PC-3 (cell line): ENCODE data around the gene EPB41L4B. TPM values are rescaled to one million over a fixed set of nuclear protein-coding genes. Genes with fewer than 3 reads are reported as not detected.

Experiments used
- ATAC-seq: fragments of 200-7000 bp; cut with Tn5 transposase; 2 replicates; pipeline ENCODE4 v1.9.1; 2020; ENCODE audit warnings: mild to moderate bottlenecking, moderate library complexity
- BruUV-seq: library from RNA; stranded (reverse); fragments of 400-500 nt; replicated peaks from 2 replicates; lab custom pipeline; 2021; lab: Mats Ljungman, UMichigan
- CTCF ChIA-PET: fragments of 300-600 bp; sonication (Branson Sonifier 250); formaldehyde crosslinking; loops from one replicate; lab custom pipeline; 2022; ENCODE audit warnings: antibody characterized with exemption; lab: Charles Lee
- POLR2A ChIA-PET: fragments of 300-600 bp; sonication (Branson Sonifier 250); formaldehyde crosslinking; loops from one replicate; lab custom pipeline; 2022; ENCODE audit warnings: antibody characterized with exemption; ENCODE audit not compliant: unreplicated experiment; lab: Charles Lee
- DNase-seq: peaks from one replicate; pipeline ENCODE4 v3.0.0-alpha.2; 2015
- H2AFZ ChIP-seq: fragments of 300-600 bp; sonication (generic); 2 replicates; pipeline ENCODE4 v1.6.0; 2016; ENCODE audit warnings: antibody characterized with exemption, low read length
- H3F3A ChIP-seq: fragments of 300-600 bp; sonication (generic); one replicate; pipeline ENCODE4 v1.6.0; 2017; ENCODE audit warnings: antibody characterized with exemption, low read length, control low read depth, mild to moderate bottlenecking; ENCODE audit not compliant: unreplicated experiment
- H3K27ac ChIP-seq: fragments of 300-600 bp; sonication (generic); 2 replicates; pipeline ENCODE4 v1.5.1; 2016; ENCODE audit warnings: mild to moderate bottlenecking, low read length
- H3K27me3 ChIP-seq: fragments of 300-600 bp; sonication (generic); 2 replicates; pipeline ENCODE4 v1.6.1; 2016; ENCODE audit warnings: low read length, mixed read lengths
- H3K36me3 ChIP-seq: fragments of 300-600 bp; sonication (generic); 2 replicates; pipeline ENCODE4 v1.6.1; 2016; ENCODE audit warnings: low read depth, mixed run types, low read length, mixed read lengths
- H3K4me1 ChIP-seq: fragments of 300-600 bp; sonication (generic); 2 replicates; pipeline ENCODE4 v1.5.1; 2016; ENCODE audit warnings: low read length; ENCODE audit not compliant: insufficient read depth
- H3K4me2 ChIP-seq: fragments of 300-600 bp; sonication (generic); 2 replicates; pipeline ENCODE4 v1.6.0; 2016; ENCODE audit warnings: low read length
- H3K4me3 ChIP-seq: fragments of 300-600 bp; sonication (generic); 2 replicates; pipeline ENCODE4 v1.5.1; 2016; ENCODE audit warnings: mild to moderate bottlenecking, low read length, mixed read lengths
- H3K79me2 ChIP-seq: fragments of 300-600 bp; sonication (generic); 2 replicates; pipeline ENCODE4 v1.6.1; 2017; ENCODE audit warnings: low read length, mixed read lengths
- H3K9ac ChIP-seq: fragments of 300-600 bp; sonication (generic); 2 replicates; pipeline ENCODE4 v1.6.0; 2016; ENCODE audit warnings: mild to moderate bottlenecking, low read length
- H3K9me2 ChIP-seq: fragments of 300-600 bp; sonication (generic); replicated peaks from 2 replicates; pipeline ENCODE4 v1.6.1; 2016; ENCODE audit warnings: mixed run types, low read length, mixed read lengths
- H3K9me3 ChIP-seq: fragments of 300-600 bp; sonication (generic); 2 replicates; pipeline ENCODE4 v1.6.1; 2016; ENCODE audit warnings: low read length, mixed read lengths
- H4K20me1 ChIP-seq: fragments of 300-600 bp; sonication (generic); 2 replicates; pipeline ENCODE4 v1.6.1; 2016; ENCODE audit warnings: low read length, mixed read lengths
- CTCF ChIP-seq: fragments of 300-600 bp; sonication (generic); conservative IDR thresholded peaks from 2 replicates; pipeline ENCODE4 v1.5.1; 2017; ENCODE audit warnings: antibody characterized with exemption, low read depth, mild to moderate bottlenecking, low read length
- EZH2 ChIP-seq: fragments of 300-600 bp; sonication (generic); IDR thresholded peaks from one replicate; pipeline ENCODE4 v1.6.1; 2017; ENCODE audit warnings: antibody characterized with exemption, mild to moderate bottlenecking, low read length; ENCODE audit not compliant: unreplicated experiment
- EZH2phosphoT487 ChIP-seq: fragments of 300-600 bp; sonication (generic); IDR thresholded peaks from 2 replicates; pipeline ENCODE4 v1.6.1; 2018; ENCODE audit warnings: mild to moderate bottlenecking, antibody characterized with exemption, low read length, borderline replicate concordance
- intact Hi-C: fragments of 100-400 bp; cut with micrococcal nuclease; formaldehyde crosslinking; loops from 2 replicates; pipeline ENCODE4 v1.9.0; 2023
- total RNA-seq: library from RNA; depleted of rRNA; stranded (reverse); fragments of >200 nt; gene quantifications from 2 replicates; pipeline ENCODE4 v1.2.3, GENCODE V29; 2014

EPB41L4B gene
- total RNA-seq, 1 experiment from 2014 or later: 11.2 TPM

GRCh38 chr9:109329638-109330258 is 8.9 kb upstream of the EPB41L4B start:
- H3K79me2 ChIP-seq: no peaks in the 10 kb centered on the region
- H3K4me3 ChIP-seq: peak overlapping the region; percentile 10; the same call in 1 of the 2 replicates
- ChIA-PET CTCF (no interaction called here), POLR2A (no interaction called here)
- H3K9me3 ChIP-seq: no peaks in the 10 kb centered on the region
- DNase-seq (no peak), ATAC-seq (peak; percentile 11)
- peaks cover 49% of the 10 kb centered on the region for H3K4me1 ChIP-seq
- peak overlapping the region; percentile 61 for H3K4me2 ChIP-seq
- no peaks in the 10 kb centered on the region for H3K36me3 ChIP-seq
- BruUV-seq: no TSS peak
- no peaks in the 10 kb centered on the region for H3F3A ChIP-seq
- H3K27me3 ChIP-seq: no peaks in the 10 kb centered on the region
- no peaks in the 10 kb centered on the region for H4K20me1 ChIP-seq
- H2AFZ ChIP-seq: peak overlapping the region; percentile 69
- peak overlapping the region; percentile 82 for H3K27ac ChIP-seq
- peak overlapping the region; percentile 59 for H3K9ac ChIP-seq
- TF ChIP-seq CTCF (no peak), EZH2 (no peak), EZH2phosphoT487 (no peak)
- H3K9me2 ChIP-seq: no peaks in the 10 kb centered on the region
- intact Hi-C loops: no loop called here

- intact Hi-C loops: no loop called here
- no peaks in the 10 kb centered on the region for H3K79me2 ChIP-seq
- H3K27ac ChIP-seq: peak overlapping the region; percentile 82
- no peaks in the 10 kb centered on the region for H3K9me3 ChIP-seq
- no peaks in the 10 kb centered on the region for H3K36me3 ChIP-seq
- peak overlapping the region; percentile 17; the same call in 1 of the 2 replicates for H3K4me3 ChIP-seq
- TSS peak; percentile 91 for BruUV-seq
- no peaks in the 10 kb centered on the region for H3F3A ChIP-seq
- DNase-seq (peak; percentile 81), ATAC-seq (peak; percentile 88)
- CTCF ChIA-PET: no interaction called here
- H3K27me3 ChIP-seq: no peaks in the 10 kb centered on the region
- H3K9me2 ChIP-seq: no peaks in the 10 kb centered on the region
- H3K9ac ChIP-seq: peak overlapping the region; percentile 59
- H3K4me2 ChIP-seq: peak overlapping the region; percentile 61
- H2AFZ ChIP-seq: peak overlapping the region; percentile 69
- TF ChIP-seq EZH2 (no peak), EZH2phosphoT487 (no peak), CTCF (no peak)
- POLR2A ChIA-PET: no interaction called here
- no peaks in the 10 kb centered on the region for H4K20me1 ChIP-seq
- H3K4me1 ChIP-seq: peaks cover 49% of the 10 kb centered on the region
Measured at GRCh38 chr9:109328978-109329637, 8.2 kb upstream of the EPB41L4B start.

DNA sequence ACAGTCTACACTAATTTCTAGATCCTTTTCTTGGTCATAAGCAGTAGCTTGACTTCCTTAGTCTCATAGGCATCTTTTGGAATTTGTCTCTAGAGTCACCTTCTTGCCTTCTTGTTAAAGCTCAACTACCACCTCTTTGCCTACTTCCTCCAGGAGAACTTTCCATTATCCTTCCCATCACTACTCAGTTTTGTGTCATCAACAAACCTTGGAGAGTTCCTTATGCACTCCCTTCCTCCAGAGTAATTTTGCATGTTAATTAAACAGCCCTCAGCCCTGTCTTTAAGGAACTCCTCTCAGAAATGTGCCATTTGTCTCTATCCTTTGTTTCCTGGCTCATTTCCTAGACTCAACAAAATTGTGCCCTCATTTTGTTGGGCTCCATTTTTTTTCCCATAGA is 4.2 kb upstream of the EPB41L4B start:
- Histone ChIP-seq H3K9me2 (no peaks in the 10 kb centered on the region), H3K79me2 (no peaks in the 10 kb centered on the region), H3K9ac (no peak overlapping the region), H3K36me3 (no peaks in the 10 kb centered on the region), H2AFZ (no peak overlapping the region), H3K9me3 (no peaks in the 10 kb centered on the region), H3K4me2 (no peak overlapping the region), H3K27ac (no peak overlapping the region), H3K27me3 (no peaks in the 10 kb centered on the region), H3F3A (no peaks in the 10 kb centered on the region), H3K4me3 (no peak overlapping the region), H3K4me1 (peaks cover 38% of the 10 kb centered on the region), H4K20me1 (no peaks in the 10 kb centered on the region)
- no TSS peak for BruUV-seq
- intact Hi-C loops: no loop called here
- POLR2A ChIA-PET: no interaction called here
- no peak for ATAC-seq
- DNase-seq: no peak
- TF ChIP-seq EZH2phosphoT487: no peak
- TF ChIP-seq CTCF: no peak
- no peak for TF ChIP-seq EZH2
- CTCF ChIA-PET: no interaction called here
